AG09309 (cell line): ENCODE measurements around the gene ZFPL1.

ENCODE experiments used
- DNase-seq: peaks from one replicate; pipeline ENCODE4 v3.0.0-alpha.2; 2010; ENCODE audit warnings: low read depth
- H3K4me3 ChIP-seq: 2 replicates; pipeline ENCODE4 v1.5.1; 2011; ENCODE audit warnings: mild to moderate bottlenecking, low read depth, low read length, moderate library complexity; ENCODE audit not compliant: control insufficient read depth
- TF ChIP-seq, protein P1 (sequence below): IDR thresholded peaks from 2 replicates; pipeline ENCODE4 v1.5.1; 2011; ENCODE audit warnings: mild to moderate bottlenecking, low read depth, low read length, inconsistent platforms; ENCODE audit not compliant: insufficient read depth, control insufficient read depth; ENCODE audit errors: missing control alignments

ZFPL1 gene

DNA sequence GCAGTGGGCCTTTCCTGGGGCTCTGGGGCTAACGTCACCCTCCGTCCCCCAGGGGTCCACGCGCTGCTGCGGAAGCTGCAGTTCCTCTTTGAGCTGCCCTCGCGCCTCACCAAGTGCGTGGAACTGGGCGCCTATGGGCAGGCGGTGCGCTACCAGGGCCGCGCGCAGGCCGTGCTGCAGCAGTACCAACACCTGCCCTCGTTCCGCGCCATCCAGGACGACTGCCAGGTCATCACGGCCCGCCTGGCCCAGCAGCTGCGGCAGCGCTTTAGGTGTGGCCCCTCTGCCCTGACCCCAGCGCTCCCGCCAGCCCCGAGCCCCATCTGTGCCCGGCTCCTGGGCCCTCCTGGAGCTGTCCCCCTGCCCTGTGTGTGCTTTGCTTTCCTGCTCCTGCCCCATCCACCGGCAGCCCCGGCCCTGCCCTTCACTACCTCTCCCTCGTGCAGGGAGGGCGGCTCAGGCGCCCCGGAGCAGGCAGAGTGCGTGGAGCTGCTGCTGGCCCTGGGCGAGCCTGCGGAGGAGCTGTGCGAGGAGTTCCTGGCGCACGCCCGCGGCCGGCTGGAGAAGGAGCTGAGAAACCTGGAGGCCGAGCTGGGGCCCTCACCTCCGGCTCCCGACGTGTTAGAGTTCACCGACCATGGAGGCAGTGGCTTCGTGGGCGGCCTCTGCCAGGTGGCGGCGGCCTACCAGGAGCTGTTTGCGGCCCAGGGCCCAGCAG, 23.9 kb downstream of the ZFPL1 start:
- H3K4me3 ChIP-seq: no peak overlapping the region
- DNase-seq: no peak
- TF ChIP-seq, protein P1, sequence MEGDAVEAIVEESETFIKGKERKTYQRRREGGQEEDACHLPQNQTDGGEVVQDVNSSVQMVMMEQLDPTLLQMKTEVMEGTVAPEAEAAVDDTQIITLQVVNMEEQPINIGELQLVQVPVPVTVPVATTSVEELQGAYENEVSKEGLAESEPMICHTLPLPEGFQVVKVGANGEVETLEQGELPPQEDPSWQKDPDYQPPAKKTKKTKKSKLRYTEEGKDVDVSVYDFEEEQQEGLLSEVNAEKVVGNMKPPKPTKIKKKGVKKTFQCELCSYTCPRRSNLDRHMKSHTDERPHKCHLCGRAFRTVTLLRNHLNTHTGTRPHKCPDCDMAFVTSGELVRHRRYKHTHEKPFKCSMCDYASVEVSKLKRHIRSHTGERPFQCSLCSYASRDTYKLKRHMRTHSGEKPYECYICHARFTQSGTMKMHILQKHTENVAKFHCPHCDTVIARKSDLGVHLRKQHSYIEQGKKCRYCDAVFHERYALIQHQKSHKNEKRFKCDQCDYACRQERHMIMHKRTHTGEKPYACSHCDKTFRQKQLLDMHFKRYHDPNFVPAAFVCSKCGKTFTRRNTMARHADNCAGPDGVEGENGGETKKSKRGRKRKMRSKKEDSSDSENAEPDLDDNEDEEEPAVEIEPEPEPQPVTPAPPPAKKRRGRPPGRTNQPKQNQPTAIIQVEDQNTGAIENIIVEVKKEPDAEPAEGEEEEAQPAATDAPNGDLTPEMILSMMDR: no peak

DNA sequence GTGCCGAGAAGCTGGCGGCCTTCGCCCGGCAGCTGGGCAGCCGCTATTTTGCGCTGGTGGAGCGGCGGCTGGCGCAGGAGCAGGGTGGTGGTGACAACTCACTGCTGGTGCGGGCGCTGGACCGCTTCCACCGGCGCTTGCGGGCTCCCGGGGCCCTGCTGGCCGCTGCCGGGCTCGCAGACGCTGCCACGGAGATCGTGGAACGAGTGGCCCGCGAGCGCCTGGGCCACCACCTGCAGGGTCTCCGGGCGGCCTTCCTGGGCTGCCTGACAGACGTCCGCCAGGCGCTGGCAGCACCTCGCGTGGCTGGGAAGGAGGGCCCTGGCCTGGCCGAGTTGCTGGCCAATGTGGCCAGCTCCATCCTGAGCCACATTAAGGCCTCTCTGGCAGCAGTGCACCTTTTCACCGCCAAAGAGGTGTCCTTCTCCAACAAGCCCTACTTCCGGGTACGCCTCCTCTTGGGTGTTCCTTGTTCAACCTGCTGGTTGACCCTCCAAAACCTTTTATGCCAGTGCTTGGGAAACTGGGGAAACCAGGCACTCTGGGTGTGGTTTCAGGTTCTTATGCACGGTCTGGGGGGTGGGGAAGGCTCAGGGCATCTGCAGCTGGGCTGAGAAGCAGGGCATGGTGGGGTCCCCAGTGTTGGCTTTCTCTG, 24.6 kb downstream of the ZFPL1 start:
- no peak overlapping the region for H3K4me3 ChIP-seq
- TF ChIP-seq, protein P1: no peak
- no peak for DNase-seq

DNA sequence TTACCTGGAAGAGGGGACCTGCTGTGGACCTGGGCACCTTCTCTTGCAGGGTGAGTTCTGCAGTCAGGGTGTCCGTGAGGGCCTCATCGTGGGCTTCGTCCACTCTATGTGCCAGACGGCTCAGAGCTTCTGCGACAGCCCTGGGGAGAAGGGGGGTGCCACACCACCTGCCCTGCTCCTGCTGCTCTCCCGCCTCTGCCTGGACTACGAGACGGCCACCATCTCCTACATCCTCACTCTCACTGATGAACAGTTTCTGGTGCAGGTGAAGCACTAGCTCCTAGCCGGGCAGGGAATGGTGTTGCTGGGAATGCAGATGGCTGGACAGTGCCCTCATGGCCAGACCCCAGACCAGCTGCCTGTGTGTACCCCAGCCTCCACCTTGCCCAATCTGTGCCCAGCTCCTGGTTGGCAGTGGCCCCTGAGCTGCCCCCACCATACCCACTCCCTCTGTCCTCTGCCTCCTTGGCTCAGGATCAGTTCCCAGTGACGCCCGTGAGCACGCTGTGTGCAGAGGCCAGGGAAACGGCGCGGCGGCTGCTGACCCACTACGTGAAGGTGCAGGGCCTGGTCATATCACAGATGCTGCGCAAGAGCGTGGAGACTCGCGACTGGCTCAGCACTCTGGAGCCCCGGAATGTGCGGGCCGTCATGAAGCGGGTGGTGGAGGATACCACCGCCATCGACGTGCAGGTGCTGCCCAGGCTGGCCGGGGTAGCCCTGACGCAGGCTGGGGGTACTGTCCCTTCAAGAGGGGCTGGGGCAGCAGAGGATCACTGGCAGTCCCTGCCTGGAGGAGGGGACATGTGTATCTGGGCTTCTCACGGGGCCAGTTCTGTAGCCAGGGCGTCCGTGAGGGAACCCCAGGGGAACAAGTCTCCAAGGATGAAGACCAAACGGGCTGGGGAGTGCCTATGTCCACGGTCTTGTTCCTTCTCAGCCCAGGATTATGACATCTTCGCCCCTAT, 25.5 kb downstream of the ZFPL1 start:
- H3K4me3 ChIP-seq: no peak overlapping the region
- TF ChIP-seq, protein P1: no peak
- no peak for DNase-seq

DNA sequence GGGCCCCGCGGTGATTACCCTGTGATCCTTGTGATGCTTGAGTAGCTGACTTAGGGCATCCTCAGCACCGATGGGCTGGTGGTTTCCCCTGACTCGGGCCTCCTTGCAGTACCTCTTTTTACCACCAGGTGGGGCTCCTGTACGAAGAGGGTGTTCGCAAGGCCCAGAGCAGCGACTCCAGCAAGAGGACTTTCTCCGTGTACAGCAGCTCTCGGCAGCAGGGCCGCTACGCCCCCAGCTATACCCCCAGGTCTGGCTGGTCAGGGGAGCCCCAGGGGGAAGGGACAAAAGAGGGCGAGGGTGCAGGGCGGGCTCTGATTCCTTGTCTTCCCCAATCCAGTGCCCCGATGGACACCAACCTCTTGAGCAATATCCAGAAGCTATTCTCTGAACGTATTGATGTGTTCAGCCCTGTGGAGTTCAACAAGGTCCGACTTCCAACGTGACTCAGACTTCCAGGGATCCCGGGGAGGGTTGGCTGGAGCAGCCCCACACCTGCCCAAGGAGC, 26.4 kb downstream of the ZFPL1 start:
- no peak overlapping the region for H3K4me3 ChIP-seq
- DNase-seq: no peak
- TF ChIP-seq, protein P1: peak; percentile 95

DNA sequence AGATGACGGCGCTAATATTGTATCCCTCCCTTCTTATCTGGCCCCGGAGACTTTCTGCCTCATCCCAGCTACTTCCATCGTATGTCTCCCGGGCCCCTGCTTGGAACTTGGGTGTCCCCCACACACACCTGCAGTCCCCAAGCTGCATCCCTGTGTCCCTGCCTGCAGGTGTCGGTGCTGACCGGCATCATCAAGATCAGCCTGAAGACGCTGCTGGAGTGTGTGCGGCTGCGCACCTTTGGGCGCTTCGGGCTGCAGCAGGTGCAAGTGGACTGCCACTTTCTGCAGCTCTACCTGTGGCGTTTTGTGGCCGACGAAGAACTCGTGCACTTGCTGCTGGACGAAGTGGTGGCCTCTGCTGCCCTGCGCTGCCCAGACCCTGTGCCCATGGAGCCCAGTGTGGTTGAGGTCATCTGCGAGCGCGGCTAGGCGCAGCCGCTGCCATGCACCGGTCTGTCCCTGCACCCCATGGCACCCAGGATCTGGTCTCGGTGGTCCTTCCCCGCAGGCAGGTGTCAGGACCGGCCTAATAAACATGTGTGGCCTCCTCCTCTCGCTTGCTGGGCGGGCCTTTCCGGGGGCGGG, 27.2 kb downstream of the ZFPL1 start:
- no peak overlapping the region for H3K4me3 ChIP-seq

More for the DNA sequence above, 27.2 kb downstream of the ZFPL1 start:
- no peak for DNase-seq
- TF ChIP-seq, protein P1: no peak
